Activated CD4-positive, alpha-beta T cell treated with anti-CD3 and anti-CD28 coated beads, Interleukin-2, amount 50 U/mL, for 48 hours (primary cell): ENCODE data around the gene AGAP1.

Experiments used
- DNase-seq, 2 experiments: peaks; one replicate each; pipeline ENCODE4 v3.0.0-alpha.2; 2020

AGAP1 gene

DNA sequence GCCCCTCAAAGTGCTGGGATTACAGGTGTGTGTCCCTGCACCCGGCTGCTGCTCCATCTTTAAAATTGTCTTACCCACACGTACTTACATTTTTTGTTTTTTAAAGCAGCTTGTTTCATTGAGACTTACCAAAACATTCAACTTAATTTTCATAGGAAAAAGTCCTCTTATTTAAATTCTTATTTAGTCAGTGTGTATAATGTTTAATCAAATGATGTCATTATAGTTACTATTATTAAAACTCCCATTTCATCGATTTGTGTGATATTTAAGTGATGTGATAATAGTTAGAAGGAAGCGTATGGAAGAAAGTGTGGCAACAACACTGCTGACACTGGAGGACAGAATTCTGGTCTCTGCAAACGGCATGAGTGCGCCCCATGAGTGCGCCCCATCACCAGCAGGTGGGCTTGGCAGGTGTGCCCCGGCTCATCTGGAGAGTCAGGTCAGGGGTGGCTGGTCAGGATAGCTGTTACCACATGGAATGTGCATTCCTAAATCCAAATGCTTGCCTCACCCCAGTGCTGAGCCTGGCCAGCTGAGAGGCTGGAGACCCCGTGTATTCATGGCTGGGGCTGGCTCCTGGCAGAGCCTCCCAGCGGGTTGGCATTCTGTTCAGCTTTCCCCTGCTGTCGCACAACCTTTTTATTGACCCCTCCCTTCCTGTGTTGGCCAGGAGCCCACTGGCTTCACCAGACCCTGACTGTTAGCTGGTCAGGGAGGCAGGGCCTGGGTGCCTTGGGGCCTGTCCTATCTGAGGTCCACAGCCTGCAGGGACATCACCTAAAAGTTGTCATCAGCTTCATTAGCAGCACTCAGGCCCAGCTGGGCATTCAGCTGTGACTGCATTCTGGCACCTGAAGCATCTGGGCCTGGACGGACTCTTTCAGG, 79.7 kb downstream of the AGAP1 start:
- DNase-seq = no peak

DNA sequence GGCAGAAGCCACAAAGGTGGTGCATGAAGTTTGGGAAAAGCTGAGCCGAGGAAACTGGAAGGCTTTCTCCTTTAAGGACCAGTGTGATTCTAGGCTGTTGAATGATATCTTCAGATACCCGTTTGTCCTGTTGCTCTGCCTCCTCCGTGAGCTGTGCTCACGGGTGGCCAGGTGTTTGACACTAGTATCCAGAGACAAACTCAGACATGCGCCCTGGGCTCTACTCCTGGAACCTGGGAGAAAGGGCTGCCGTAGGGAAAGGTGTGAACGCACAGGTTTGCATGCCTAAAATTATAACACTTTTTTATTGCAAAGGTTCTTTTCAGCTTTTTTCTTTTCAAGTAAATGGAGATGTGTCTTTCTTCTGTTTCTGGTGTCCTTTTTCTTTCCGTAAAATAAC, 81.6 kb downstream of the AGAP1 start:
- no peak for DNase-seq

DNA sequence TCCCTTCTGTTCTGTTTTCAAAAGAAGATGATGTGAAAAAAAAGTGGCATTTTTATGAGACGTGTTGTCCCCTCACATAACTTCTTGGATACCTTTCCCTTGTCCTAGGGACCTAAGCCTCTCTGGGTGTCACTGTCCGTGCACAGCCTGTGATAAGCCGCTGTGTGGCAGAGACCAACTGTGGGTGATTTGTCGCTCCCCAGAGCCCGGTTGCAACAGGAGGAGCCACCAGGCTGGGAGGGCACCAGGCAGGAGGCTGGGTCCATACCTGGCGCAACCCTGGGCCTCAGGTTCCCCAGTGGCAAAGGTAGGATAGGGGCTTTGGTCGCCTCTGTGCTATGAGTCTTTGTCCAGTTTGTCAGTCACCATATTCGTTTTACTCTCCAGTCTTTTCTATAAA, 82.1 kb downstream of the AGAP1 start:
- DNase-seq = no peak

DNA sequence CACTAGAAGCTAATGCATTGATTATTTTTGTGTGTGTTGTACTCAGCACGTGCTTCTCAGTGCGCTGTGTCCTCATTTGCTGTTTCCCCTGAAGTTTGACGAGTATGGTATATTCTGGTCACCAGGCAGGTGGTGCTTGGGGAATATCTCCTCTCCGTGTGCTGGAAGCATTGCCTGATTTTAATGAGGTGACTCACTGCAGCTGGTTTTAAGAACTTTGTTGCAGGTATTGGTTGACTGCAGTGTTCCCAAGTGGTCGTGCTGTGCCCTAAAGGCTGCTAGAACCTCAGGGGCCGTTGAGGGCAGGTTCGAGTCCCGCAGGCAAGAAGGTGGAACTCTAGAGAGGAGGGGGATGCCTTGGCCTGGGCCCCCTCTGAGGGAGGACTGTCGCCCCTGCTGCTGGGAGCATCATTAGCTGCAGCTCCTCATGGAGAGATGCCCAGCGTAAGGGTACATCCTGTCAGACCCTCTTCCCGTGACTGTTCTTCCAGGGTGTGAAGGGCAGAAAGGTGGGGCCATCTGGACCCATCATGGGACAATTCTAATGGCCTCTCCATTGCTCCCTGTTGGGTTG, 82.6 kb downstream of the AGAP1 start:
- DNase-seq = no peak

DNA sequence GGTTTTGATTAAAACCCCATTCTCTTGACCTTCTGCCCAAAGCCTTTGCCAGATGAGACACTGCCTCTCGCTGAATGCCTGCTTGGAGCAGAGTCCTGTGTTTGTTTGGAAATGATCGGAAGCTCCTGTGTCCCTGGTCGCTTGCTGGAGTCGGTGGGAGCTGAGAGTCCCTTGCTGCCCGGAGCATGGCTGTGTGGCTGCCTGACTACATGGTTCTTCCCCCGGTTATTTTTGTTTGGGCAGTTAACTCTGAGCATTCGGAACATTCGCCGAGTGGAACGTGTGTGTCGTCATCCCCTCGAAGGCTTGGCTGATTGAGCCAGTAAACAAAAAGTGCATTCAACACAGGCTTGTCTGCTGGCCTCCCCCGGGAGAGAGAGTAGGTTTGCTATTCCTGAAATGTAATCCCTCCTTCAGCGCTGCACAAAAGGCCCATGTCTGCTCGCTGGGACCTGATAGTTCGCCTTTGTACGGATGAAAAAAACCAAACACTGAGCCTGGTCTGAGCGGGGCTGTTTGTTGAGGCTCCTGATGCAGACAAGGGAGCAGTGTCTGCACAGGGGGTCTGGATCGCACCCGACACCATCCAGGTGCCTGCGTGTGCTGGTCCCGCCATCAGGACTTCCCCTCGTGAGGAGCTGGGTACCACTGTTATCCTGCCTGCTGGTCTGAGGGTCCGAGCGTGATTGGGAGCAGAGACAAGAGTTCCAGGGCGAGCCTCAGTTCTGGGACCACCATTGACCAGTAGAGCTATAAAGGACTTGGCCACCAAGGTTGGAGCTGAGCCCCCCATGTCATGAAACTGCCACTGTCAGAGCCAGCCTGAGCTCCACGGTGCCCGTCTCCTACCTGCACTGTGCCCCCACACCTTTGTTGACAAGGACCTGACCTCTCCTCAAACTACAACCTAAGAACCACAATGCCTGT, 83.8 kb downstream of the AGAP1 start:
- DNase-seq = no peak

DNA sequence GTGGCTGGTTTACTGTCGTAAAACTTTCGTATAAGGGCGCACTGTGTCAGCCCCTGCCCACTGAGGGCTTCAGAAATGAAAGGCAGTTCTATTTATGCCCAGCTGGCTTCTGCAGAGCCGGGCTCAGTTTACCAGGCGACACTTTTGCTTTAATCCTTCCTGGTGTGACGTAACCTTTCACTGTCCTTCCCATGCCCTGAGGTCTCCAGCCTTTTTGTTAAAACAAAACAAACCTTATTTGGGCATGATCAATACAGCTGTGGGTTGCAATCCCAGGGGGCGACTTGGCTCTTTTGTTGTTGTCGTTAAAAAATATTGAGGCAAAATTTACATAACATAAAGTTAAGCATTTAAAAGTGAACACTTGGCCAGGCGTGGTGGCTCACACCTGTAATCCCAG, 85.3 kb downstream of the AGAP1 start:
- DNase-seq = no peak

DNA sequence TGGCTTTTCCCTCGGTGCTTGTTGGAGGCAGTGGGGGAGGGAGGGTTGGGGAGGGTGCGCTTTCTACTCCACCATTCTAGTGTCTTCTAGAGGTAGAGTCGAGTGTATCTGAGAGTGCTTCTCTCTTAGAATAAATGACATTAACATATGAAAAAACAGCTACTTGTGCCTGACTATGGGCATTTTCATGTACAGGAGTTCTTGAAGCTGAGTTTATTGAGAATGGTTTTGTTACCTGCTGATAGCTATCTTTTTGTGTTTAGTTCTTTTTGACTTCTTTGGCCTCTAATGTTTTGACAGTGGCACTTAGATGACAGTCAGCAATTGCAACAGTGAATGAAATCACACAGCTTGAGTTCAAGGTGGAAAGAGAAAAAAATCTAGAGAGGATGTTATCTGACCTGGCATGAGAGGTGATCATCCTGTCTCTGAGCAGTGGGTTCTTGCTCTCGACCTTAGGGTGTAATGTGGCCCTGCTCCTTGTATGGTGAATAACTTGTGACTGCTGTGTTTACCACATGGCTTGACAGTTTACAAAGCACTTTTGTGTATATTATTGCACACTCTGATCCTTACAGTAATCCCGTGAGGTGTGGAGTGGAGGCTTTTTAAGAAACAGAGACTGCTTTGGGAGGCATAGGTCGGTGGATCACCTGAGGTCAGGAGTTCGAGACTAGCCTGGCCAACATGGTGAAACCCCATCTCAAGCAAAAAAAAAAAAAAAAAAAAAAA, 86.7 kb downstream of the AGAP1 start:
- no peak for DNase-seq

DNA sequence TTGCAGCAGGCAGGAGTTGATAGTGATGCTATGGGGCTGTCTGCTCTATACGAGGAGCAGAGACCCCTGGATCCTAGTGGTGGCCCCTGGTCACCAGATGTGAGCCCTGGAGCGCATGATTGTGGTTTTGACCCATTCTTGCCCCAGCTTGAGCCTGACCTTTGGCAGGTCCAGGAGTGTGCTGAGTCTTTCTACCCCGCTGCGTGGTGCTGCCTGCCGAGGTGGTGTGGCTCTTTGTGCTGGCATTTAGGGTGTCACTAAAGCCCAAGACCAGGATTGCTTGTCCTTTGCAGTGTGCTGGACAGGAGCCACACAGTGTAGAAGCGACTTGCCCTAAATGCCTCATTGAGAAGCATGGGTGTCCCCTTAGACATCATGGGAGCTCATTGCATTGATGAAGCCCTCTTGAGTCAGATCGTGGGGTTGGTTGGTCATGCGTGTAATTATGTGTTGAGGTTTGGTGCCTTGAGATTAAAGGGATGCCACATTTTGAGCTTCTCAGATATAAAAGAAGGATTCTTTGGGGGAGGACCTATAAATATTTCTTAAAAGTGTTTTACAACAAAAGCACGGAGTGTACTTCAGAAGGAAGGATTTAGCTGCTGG, 88.3 kb downstream of the AGAP1 start:
- no peak for DNase-seq

DNA sequence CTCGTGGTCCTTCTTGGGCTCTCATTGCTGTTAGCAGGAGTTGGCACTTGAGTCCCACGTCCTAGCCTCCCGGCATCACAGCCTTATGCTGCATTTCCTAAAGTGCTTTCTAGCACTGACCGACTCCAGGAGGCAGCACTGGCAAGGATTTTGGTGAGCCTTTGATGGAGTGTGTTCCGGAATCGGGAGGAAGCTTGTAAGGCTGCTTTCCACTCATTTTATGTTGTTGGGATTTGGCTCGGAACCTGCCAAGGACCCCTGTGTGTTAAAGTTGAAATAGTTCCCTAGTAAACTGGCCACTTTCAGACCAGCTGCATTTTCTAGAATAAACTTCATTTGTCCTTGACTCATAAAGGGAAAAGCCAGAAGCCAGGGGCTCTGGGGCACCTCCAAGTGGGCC, 88.9 kb downstream of the AGAP1 start:
- no peak for DNase-seq

DNA sequence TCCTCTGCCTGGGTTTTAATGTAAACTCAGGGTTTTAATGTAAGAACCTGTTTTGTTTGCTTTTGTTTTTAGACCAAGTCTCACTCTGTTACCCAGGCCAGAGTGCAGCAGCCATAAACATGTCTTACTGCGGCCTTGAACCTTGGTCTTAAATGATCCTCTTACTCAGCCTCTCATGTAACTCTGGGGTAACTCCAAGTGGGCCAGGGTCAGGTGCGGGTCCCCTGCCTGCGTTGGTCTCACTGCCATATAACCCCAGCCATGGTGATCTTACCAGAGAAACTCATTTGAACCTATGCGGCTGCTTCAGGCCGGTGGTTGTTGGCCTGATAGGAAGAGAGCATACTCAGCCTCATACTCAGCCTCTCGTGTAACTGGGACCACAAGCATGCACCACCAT, 89.3 kb downstream of the AGAP1 start:
- DNase-seq = no peak

DNA sequence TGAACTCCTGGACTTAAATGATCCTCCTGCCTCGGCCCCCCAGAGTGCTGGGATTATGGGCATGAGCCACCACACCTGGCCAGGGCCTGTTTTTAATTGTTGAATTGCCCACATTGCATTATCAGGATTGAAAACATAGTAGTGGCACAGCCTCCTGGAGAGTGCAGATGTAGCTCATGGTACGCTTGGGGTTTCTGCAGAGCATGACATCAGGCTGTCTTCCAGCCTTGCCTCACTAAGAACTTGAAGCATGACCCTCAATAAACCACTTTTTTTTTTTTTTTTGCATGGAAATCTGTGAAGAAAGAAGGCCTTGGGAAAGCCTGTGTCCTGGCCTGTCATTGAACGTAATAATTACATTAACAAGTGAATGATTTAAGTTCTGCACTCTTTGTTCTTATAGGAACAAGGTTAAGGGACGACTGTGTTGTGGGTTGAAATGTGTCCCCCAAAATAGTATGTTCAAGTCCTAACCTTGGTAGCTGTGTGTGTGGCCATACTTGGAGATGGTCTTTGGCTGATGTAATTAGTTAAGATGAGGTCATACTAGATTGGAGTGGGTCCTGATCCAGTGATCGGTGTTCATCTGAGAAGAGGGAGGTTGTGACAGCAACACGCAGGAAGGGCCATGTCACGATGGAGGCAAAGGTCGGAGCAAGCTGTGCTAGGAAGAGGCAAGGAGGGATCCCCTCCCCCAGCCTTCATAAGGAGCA, 90.2 kb downstream of the AGAP1 start:
- no peak for DNase-seq

DNA sequence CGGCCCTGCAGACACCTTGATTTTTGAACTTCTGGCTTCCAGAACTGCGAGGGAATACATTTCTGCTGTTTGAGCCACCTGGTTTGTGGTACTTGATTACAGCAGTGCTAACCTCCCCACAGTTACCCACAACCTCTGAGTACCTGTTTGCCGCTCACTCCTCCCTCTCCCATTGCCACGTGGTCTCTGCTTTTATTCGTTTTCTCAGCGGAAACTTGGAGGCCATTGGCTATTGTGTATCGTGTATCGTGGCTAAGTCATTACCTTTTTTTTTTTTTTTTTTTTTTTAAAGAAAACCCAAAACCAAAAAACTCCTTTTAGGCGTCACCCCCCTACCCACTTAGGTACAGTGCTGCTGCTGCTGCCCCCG, 90.8 kb downstream of the AGAP1 start:
- DNase-seq = no peak

DNA sequence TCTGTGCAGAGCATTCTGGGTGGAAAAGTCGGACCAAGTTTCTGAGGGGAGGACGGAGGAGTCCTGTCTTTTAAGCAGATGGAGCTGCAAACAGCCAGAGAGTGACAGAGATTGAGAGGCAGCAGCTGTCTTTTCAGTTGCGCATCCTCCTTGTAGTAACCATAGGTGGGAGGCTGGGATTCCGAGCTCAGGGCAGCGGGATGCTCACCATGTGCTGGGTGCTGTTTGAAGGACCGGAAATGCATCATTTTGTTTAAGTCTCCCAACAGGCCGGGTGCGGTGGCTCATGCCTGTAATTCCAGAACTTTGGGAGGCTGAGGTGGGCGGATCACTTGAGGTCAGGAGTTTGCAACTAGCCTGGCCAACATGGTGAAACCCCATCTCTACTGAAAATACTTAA, 93.4 kb downstream of the AGAP1 start:
- no peak for DNase-seq

DNA sequence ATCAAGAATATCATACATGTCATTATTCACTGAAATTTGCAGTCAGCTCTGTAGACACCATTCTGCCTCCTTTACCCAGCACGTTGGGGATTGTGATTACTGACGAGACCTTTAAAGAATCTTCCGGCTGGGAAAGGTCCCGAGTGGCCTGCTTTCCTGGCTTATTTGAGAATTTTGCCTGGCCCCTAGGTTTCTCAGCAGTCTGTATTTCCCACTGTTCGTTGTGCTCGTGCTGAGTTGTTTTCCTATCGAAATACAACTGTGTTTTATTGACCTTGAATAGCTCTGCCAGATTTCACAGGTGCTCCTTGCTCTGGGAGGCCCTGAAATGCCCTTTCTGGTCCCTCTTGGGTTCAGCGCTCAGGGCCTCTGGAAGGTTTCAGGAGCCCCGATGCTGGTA, 94.9 kb downstream of the AGAP1 start:
- DNase-seq = no peak

DNA sequence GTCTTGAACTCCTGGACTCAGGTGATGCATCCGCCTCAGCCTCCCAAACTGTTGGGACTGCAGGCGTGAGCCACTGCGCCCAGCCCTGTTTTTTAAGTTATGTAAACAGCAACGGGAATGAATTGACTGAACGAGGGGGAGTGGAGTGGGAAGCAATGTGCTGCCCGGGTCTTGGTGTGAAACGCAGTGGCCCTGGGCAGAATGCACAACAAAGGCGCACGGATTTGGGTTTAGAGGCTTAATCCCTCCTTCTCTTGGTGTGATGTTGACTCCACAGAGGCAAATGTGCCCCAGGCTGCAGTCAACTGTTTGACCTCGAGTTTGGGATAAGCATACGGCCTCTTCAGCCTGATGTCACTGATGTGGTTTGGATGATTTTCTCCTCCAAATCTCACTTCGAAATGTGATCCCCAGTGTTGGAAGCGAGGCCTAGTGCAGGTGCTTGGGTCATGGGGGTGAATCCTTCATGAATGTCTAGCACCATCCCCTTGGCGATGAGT, 97.4 kb downstream of the AGAP1 start:
- no peak for DNase-seq

DNA sequence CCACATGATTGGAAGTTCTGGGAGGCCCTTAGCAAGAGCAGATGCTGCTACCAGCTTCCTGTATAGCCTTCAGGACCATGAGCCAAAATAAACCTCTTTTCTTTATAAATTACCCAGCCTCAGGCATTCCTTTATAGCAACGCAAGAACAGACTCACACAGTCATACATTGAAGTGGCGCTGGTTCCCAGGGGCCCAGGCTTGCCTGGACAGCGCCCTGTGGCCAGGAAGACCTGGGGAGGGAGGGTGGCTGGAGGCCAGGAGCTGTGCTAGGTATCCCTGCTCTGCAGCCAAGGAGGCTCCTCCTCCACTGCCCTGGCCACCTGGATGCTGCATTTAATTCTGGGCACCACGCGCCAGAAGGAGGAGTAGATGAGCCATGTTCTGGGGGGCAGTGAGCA, 98.1 kb downstream of the AGAP1 start:
- no peak for DNase-seq

DNA sequence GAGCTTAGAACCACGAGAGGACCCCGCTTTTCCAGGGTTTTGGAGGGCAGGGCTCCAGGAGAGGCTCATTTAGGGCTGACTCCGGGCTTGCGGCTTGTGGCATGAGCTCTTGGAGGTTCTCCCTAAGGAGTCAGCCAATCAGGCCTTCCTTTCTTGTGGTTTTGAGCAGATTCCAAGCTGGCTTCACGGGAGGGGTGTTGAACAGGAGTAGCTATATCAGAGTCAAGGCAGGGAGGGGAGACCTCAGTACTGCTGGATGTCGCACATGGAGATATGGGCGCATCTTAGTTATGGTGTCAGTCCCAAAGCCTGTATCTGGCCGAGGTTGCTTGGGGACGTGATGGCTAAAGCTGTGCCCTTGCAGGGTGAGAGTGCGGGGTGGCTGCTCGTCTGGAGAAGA, 98.6 kb downstream of the AGAP1 start:
- DNase-seq = no peak

DNA sequence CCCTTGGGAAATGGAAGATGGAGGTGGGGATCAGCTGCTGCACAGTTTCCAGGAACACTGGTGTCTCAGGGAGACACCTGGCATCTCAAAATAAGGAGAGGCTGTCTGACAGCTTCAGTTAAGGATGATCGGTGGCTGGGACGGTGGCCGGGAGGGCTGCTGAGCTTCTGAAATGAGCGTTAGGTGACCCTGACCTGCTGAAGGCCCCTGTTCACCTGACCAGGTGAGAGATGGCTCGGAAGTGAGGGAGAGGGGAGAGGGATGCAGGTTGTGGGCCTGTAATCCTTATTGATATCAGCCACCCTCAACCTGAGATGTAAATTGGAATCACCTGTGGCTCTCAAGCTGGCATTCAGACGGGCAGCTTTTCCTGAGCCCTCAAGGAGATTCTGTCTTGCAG, 99.0 kb downstream of the AGAP1 start:
- DNase-seq = no peak

DNA sequence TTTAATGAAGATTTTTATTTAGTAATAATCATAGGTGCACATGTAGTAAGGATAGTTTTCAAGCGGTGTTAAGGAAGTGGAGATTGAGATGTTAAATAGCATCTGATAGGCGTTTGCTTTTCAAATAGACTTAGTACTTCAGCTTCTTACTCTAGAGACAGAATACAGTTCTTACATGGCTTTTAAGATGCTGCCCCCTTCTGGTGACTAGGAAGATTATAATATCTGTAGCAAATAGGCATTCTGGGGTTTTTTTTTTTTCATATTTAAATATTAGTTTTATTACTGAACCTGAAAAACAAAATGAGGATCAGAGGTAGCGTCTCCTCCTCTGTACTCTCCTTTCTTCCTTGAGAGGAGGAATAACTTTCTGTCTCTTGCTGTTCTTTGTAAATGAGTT, 100.2 kb downstream of the AGAP1 start:
- DNase-seq = no peak

DNA sequence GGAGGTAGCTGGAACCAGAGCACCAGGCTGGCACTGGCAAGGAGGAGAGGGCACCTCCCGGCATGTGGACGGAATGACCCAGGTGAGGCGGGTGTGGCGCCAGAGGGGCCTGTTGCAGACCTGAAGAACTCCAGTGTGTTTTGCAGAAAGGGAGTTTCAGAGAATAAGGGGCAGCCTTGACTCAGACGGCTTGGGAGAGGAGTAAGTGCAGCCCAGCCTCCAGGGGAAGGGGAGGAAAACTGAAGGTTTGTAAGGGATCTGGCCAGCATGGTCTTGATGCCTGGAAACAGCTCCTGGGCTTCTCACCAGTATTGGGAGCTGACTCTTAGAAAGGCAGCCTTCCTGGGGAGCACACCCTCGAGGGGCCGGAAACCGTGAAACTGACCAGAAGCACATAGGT, 101.1 kb downstream of the AGAP1 start:
- DNase-seq = no peak

DNA sequence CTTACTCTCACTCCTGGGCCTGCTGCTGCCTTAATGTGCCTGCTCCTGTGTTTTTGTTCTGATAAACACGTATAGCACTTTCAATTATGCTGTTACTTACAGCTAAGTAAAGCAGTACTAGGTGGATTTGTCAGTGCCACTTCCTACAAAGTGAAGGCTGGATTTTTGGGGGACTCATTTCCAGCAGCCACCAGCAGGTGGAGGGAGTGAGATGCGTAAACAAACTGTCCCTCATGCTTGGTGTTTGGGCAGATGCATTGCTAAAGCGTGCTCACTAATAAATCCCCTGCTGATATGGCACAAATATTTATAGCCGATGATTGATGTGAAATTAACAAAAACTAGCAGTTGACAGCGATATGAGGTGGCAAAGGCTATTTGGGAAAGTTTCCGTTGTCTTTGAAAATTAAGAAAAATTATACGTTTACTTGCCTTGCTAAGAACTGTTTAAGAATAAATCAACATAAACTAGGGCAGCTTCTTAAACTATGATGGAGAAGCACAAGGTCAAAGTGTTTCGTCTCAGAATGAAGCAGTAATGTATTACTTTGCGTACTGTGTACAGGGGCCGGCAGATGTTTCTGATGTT, 101.7 kb downstream of the AGAP1 start:
- peak; percentile 47 to 59 for DNase-seq
